GM18870 (cell line): ENCODE data around the gene TPO.

Experiments used
- ATAC-seq: cut with Tn5 transposase; IDR thresholded peaks from one replicate; pipeline ENCODE4 v1.9.1; 2021; ENCODE audit warnings: moderate library complexity; ENCODE audit not compliant: unreplicated experiment

Gene TPO

GRCh38 chr2:1446301-1446700 is 33.0 kb downstream of the TPO start:
- no peak for ATAC-seq

- no peak for ATAC-seq
Observed at GRCh38 chr2:1448009-1448408, 34.7 kb downstream of the TPO start.

GRCh38 chr2:1450915-1451314 is 37.7 kb downstream of the TPO start:
- ATAC-seq: no peak

GRCh38 chr2:1451422-1451821 is 38.2 kb downstream of the TPO start:
- no peak for ATAC-seq

- ATAC-seq: no peak
Observed at GRCh38 chr2:1453561-1453960, 40.3 kb downstream of the TPO start.

GRCh38 chr2:1454346-1454745 is 41.1 kb downstream of the TPO start:
- ATAC-seq: no peak

- ATAC-seq: no peak
Observed at GRCh38 chr2:1455466-1455865, 42.2 kb downstream of the TPO start.

GRCh38 chr2:1458432-1458831 is 45.2 kb downstream of the TPO start:
- no peak for ATAC-seq

GRCh38 chr2:1459727-1460126 is 46.5 kb downstream of the TPO start:
- ATAC-seq: no peak

- no peak for ATAC-seq
Observed at GRCh38 chr2:1460851-1461418, 47.7 kb downstream of the TPO start.

- no peak for ATAC-seq
Observed at GRCh38 chr2:1461507-1462390, 48.5 kb downstream of the TPO start.

- no peak for ATAC-seq
Observed at GRCh38 chr2:1462994-1463393, 49.7 kb downstream of the TPO start.

GRCh38 chr2:1472350-1472749 is 59.1 kb downstream of the TPO start:
- ATAC-seq: no peak

GRCh38 chr2:1476617-1477195 is 63.4 kb downstream of the TPO start:
- ATAC-seq: no peak

GRCh38 chr2:1477196-1478040 is 64.2 kb downstream of the TPO start:
- ATAC-seq: no peak

GRCh38 chr2:1478311-1479305 is 65.3 kb downstream of the TPO start:
- no peak for ATAC-seq

GRCh38 chr2:1479346-1479745 is 66.1 kb downstream of the TPO start:
- no peak for ATAC-seq

GRCh38 chr2:1480671-1481076 is 67.4 kb downstream of the TPO start:
- ATAC-seq: no peak

- ATAC-seq: no peak
Observed at GRCh38 chr2:1481406-1482252, 68.4 kb downstream of the TPO start.
